ENCODE results near the gene TPRX1. TPM values are rescaled to one million over a fixed set of nuclear protein-coding genes. Genes with fewer than 3 reads are reported as not detected.
"Not testable (repeated sequence)": the region's sequence is repeated elsewhere in the genome, so short reads cannot be mapped to it uniquely, and the experiment has no call there.

Gene TPRX1
- total RNA-seq, 1 donor from 2014 or later: not detected

GRCh38 chr19:47768604-47769003 lies 35.7 kb downstream of the TPRX1 start:
- no peak for DNase-seq (ENCODE audit: low spot score)

GRCh38 chr19:47767349-47767748 lies 37.0 kb downstream of the TPRX1 start:
- no peak for DNase-seq (ENCODE audit: low spot score)

- DNase-seq (ENCODE audit: low spot score): no peak
Measured at GRCh38 chr19:47766670-47767069, 37.7 kb downstream of the TPRX1 start.

- DNase-seq (ENCODE audit: low spot score): no peak
Measured at GRCh38 chr19:47766359-47766620, 38.1 kb downstream of the TPRX1 start.

GRCh38 chr19:47765523-47766358 lies 38.6 kb downstream of the TPRX1 start:
- no peak for DNase-seq (ENCODE audit: low spot score)

- DNase-seq (ENCODE audit: low spot score): not testable (repeated sequence)
Measured at GRCh38 chr19:47764705-47765104, 39.6 kb downstream of the TPRX1 start.

GRCh38 chr19:47762615-47763308 lies 41.6 kb downstream of the TPRX1 start:
- DNase-seq (ENCODE audit: low spot score): no peak

- no peak for DNase-seq (ENCODE audit: low spot score)
Measured at GRCh38 chr19:47762151-47762550, 42.2 kb downstream of the TPRX1 start.

- DNase-seq (ENCODE audit: low spot score): no peak
Measured at GRCh38 chr19:47761566-47761965, 42.8 kb downstream of the TPRX1 start.

- no peak for DNase-seq (ENCODE audit: low spot score)
Measured at GRCh38 chr19:47760632-47760999, 43.7 kb downstream of the TPRX1 start.

GRCh38 chr19:47758443-47758804 lies 45.9 kb downstream of the TPRX1 start:
- no peak for DNase-seq (ENCODE audit: low spot score)

- DNase-seq (ENCODE audit: low spot score): no peak
Measured at GRCh38 chr19:47757617-47758442, 46.5 kb downstream of the TPRX1 start.

GRCh38 chr19:47756953-47757608 lies 47.3 kb downstream of the TPRX1 start:
- DNase-seq (ENCODE audit: low spot score): no peak

- DNase-seq (ENCODE audit: low spot score): no peak
Measured at GRCh38 chr19:47756627-47756929, 47.8 kb downstream of the TPRX1 start.

GRCh38 chr19:47755762-47756626 lies 48.4 kb downstream of the TPRX1 start:
- no peak for DNase-seq (ENCODE audit: low spot score)

- no peak for DNase-seq (ENCODE audit: low spot score)
Measured at GRCh38 chr19:47755065-47755761, 49.1 kb downstream of the TPRX1 start.

GRCh38 chr19:47754206-47755064 lies 49.9 kb downstream of the TPRX1 start:
- DNase-seq (ENCODE audit: low spot score): no peak

- DNase-seq (ENCODE audit: low spot score): no peak
Measured at GRCh38 chr19:47752440-47753211, 51.7 kb downstream of the TPRX1 start.
